A673 (cell line): ENCODE measurements around the gene LRP11. TPM values are rescaled to one million over a fixed set of nuclear protein-coding genes. Genes with fewer than 3 reads are reported as not detected.

Experiments
- BruUV-seq: library from RNA; stranded (reverse); fragments of 400-500 nt; replicated peaks from 2 replicates; lab custom pipeline; 2021; lab: Mats Ljungman, UMichigan
- CTCF ChIA-PET: fragments of 300-600 bp; sonication (Branson Sonifier 250); formaldehyde crosslinking; loops from one replicate; lab custom pipeline; 2022; ENCODE audit warnings: antibody characterized with exemption; lab: Charles Lee
- POLR2A ChIA-PET: fragments of 300-600 bp; sonication (Branson Sonifier 250); formaldehyde crosslinking; loops from one replicate; lab custom pipeline; 2022; ENCODE audit warnings: antibody characterized with exemption; ENCODE audit not compliant: low non-redundant PET; lab: Charles Lee
- DNase-seq: peaks from one replicate; pipeline ENCODE4 v3.0.0-alpha.2; 2015; ENCODE audit warnings: low spot score
- H3K27ac ChIP-seq: fragments of 200-600 bp; sonication (generic); 2 replicates; pipeline ENCODE4 v1.5.1; 2016; ENCODE audit warnings: mixed run types, low read depth, mild to moderate bottlenecking, mixed read lengths, antibody characterized with exemption, low read length; ENCODE audit not compliant: poor library complexity, severe bottlenecking
- H3K27me3 ChIP-seq: fragments of 200-600 bp; sonication (generic); replicated peaks from 2 replicates; pipeline ENCODE4 v1.6.1; 2017; ENCODE audit warnings: mixed run types, low read depth, mild to moderate bottlenecking, mixed read lengths, antibody characterized with exemption, low read length; ENCODE audit not compliant: insufficient read depth, poor library complexity
- H3K36me3 ChIP-seq: fragments of 200-600 bp; sonication (generic); 2 replicates; pipeline ENCODE4 v1.6.1; 2016; ENCODE audit warnings: mixed run types, mild to moderate bottlenecking, mixed read lengths, antibody characterized with exemption, low read length; ENCODE audit not compliant: insufficient read depth, poor library complexity, severe bottlenecking
- H3K4me1 ChIP-seq: fragments of 200-600 bp; sonication (generic); 2 replicates; pipeline ENCODE4 v1.6.1; 2017; ENCODE audit warnings: mixed run types, mild to moderate bottlenecking, mixed read lengths, antibody characterized with exemption, low read length; ENCODE audit not compliant: insufficient read depth, poor library complexity, severe bottlenecking
- H3K4me3 ChIP-seq: fragments of 200-600 bp; sonication (generic); 2 replicates; pipeline ENCODE4 v1.5.1; 2016; ENCODE audit warnings: low read depth, mixed run types, mild to moderate bottlenecking, mixed read lengths, low read length; ENCODE audit not compliant: poor library complexity, severe bottlenecking
- H3K9me3 ChIP-seq: fragments of 200-600 bp; sonication (generic); 2 replicates; pipeline ENCODE4 v1.6.1; 2016; ENCODE audit warnings: mixed run types, low read depth, mild to moderate bottlenecking, mixed read lengths, antibody characterized with exemption, low read length; ENCODE audit not compliant: poor library complexity, severe bottlenecking
- EZH2 ChIP-seq: fragments of 200-600 bp; sonication (generic); IDR thresholded peaks from 2 replicates; pipeline ENCODE4 v1.6.1; 2017; ENCODE audit warnings: borderline replicate concordance, low read depth, mild to moderate bottlenecking, mixed read lengths, antibody characterized with exemption, low read length; ENCODE audit not compliant: poor library complexity, severe bottlenecking
- intact Hi-C: fragments of 100-400 bp; cut with micrococcal nuclease; formaldehyde crosslinking; loops from one replicate; pipeline ENCODE4 v1.10.0; 2022; ENCODE audit not compliant: unreplicated experiment
- total RNA-seq: library from RNA; stranded (reverse); gene quantifications from 2 replicates; pipeline ENCODE4 v1.2.3, GENCODE V29; 2021
- TF ChIP-seq, protein P1 (sequence below): fragments of 300-800, 200-600 bp; sonication (generic); conservative IDR thresholded peaks from 2 replicates; pipeline ENCODE4 v1.5.1; 2017; ENCODE audit warnings: low read depth, mild to moderate bottlenecking, antibody characterized with exemption, low read length, moderate library complexity, mixed read lengths

LRP11 gene
- total RNA-seq, 1 experiment from 2014 or later = 56.1 TPM

DNA sequence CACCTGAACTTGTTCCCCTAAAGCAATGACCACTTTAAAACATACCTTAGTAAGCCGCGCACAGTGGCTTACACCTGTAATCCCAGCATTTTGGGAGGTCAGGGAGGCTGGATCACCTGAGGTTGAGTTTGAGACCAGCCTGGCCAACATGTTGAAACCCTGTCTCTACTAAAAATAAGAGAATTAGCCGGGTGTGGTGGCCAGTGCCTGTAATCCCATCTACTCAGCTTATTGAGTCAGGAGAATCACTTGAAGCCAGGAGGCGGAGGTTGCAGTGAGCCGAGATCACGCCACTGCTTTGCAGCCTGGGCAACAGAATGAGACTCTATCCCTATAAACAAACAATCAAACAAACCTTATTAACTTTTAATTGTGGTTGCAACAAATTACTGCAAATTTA, 35.3 kb upstream of the LRP11 start:
- no peaks in the 10 kb centered on the region for H3K36me3 ChIP-seq
- no peak for DNase-seq
- ChIA-PET CTCF (no interaction called here), POLR2A (no interaction called here)
- H3K27ac ChIP-seq = no peak overlapping the region
- no peak overlapping the region for H3K4me3 ChIP-seq
- no peak for TF ChIP-seq EZH2
- TF ChIP-seq, protein P1, sequence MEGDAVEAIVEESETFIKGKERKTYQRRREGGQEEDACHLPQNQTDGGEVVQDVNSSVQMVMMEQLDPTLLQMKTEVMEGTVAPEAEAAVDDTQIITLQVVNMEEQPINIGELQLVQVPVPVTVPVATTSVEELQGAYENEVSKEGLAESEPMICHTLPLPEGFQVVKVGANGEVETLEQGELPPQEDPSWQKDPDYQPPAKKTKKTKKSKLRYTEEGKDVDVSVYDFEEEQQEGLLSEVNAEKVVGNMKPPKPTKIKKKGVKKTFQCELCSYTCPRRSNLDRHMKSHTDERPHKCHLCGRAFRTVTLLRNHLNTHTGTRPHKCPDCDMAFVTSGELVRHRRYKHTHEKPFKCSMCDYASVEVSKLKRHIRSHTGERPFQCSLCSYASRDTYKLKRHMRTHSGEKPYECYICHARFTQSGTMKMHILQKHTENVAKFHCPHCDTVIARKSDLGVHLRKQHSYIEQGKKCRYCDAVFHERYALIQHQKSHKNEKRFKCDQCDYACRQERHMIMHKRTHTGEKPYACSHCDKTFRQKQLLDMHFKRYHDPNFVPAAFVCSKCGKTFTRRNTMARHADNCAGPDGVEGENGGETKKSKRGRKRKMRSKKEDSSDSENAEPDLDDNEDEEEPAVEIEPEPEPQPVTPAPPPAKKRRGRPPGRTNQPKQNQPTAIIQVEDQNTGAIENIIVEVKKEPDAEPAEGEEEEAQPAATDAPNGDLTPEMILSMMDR = no peak
- peaks cover 19% of the 10 kb centered on the region for H3K4me1 ChIP-seq
- no peaks in the 10 kb centered on the region for H3K27me3 ChIP-seq
- intact Hi-C loops = no loop called here
- no TSS peak for BruUV-seq
- H3K9me3 ChIP-seq = no peaks in the 10 kb centered on the region

DNA sequence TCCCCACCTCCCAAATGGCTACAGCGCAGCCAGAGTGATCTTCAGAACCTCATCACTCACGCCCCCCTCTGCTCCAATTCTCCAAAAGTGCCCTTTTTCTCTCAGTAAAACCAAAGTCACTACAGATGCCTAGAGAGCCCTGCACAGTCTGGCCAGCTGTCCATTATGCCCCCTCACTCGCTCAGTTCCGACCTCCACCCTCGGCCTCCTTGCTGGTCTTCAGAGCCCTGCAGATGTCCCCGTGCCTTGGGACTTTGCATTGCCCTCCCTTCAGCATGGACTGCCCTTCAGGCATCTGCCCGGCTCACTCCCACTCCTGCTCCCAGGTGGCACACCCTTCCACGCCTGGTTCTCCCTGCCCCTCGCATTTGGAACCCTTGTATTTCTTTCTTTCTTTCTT, 34.8 kb upstream of the LRP11 start:
- Histone ChIP-seq H3K4me3 (no peak overlapping the region), H3K27me3 (no peaks in the 10 kb centered on the region), H3K36me3 (no peaks in the 10 kb centered on the region), H3K4me1 (peaks cover 19% of the 10 kb centered on the region), H3K27ac (no peak overlapping the region), H3K9me3 (no peaks in the 10 kb centered on the region)
- POLR2A ChIA-PET = no interaction called here
- CTCF ChIA-PET = no interaction called here
- no peak for TF ChIP-seq EZH2
- TF ChIP-seq, protein P1 = no peak
- intact Hi-C loops = no loop called here
- DNase-seq = no peak
- no TSS peak for BruUV-seq

DNA sequence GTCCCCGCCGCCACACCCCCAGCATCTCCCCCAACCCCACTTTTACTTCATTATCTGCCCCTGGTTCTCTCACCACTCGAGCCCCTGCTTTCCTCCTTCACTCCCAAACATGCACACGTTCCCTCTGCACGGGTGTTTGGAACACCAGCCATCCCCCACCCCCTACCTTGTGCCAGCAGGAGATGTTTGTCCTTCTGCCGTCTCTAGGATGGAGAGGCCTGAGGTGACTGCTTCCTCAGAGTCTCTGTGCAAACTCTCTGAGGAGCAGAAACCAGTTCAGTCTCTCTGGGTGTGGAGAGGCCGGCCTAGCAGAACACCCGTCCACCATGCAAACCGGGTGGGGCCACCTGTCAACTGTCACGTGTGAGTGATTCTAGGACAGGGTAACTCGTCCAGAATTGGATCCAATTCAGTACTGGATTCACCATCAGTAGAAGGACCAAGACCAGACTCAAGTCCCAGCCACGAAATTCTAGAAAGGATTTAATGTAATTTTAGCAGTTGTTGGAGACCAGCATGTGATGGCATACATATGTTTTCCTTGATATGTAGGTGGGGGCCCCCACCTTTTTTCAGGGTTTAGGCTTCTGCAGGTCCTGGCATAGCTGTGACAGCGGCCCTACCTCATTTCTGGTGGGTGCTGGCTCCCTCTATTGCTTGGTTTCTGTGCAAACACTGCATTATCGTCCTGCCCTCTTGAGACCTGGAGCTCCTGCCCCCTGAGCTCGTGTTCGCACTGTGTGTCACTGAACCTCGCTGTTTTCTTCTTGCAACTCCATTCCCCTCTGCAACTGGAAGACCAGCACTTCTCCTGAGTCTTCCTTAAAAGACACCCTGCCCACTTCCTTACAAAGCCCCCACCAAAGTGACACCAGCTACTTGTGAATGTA, 33.9 kb upstream of the LRP11 start, which contains the start of gene RAET1E:
Gene RAET1E (minus strand): TSS at position 259 of the 890 bp plus-strand sequence. CDS start 7,212 bp downstream, outside the sequence.
- H3K27me3 ChIP-seq = no peaks in the 10 kb centered on the region
- H3K9me3 ChIP-seq = no peaks in the 10 kb centered on the region
- H3K36me3 ChIP-seq = no peaks in the 10 kb centered on the region
- peak; percentile 32 for DNase-seq
- H3K4me3 ChIP-seq = no peak within 1 kb of the TSS
- BruUV-seq = no TSS peak
- peaks cover 19% of the 10 kb centered on the region for H3K4me1 ChIP-seq
- TF ChIP-seq EZH2 = no peak
- TF ChIP-seq, protein P1 = 0 out of 2 replicates have a peak, but pooled peaks have one; percentile 29
- intact Hi-C loops = no loop called here
- no peak within 1 kb of the TSS for H3K27ac ChIP-seq
- ChIA-PET POLR2A (no interaction called here), CTCF (no interaction called here)
